ENCODE data around the gene CENPE.

CENPE gene

DNA sequence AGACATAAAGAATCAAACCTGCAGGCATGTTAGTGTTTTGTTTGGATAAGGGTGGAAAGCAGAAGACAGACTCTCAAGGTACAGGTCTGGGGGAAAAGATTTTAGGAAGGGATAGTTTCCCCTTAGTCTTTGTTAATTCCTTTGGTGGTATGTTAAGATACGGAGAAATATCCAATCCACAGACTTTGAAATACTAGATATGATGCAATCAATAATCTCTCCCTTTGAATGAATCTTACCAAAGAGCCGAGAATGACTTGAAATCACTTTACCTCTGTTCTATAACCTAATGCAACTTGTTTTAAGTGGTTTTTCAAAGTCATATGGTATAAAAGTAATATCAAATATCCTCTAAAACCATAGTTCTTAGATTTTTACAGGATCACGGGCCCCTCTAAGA, 93.3 kb downstream of the CENPE start:
- Mint-ChIP-seq H3K36me3 (ENCODE audit: low read depth) (peaks cover 14% of the 10 kb centered on the region), H3K4me3 (no peak overlapping the region), H3K9me3 (no peaks in the 10 kb centered on the region), H3K27ac (no peak overlapping the region), H3K4me1 (ENCODE audit: low read depth) (no peaks in the 10 kb centered on the region), H3K27me3 (no peaks in the 10 kb centered on the region)
- intact Hi-C loops (cut with micrococcal nuclease): no loop called here

DNA sequence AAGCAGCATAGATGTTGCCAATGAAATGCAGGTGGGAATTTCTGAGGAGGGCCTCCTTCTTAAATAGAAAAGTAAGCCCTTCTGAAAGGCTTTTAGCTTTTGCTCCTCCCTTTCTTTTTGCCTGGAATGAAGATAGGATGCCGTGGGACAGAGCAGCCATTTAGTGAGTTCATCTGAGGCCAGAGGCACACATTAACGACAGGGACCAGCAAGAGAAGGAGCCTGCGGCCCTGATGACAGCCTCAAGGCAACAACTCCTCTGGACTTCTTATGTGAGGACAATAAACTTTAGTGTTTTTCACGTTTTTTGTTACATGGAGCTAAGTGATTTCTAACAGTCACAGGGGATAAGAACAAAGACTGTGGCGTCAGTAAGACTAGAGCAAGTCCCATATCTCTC, 97.5 kb downstream of the CENPE start:
- no peak overlapping the region for H3K27ac Mint-ChIP-seq
- H3K4me3 Mint-ChIP-seq: no peak overlapping the region
- H3K27me3 Mint-ChIP-seq: no peaks in the 10 kb centered on the region
- no peaks in the 10 kb centered on the region for H3K9me3 Mint-ChIP-seq
- peaks cover 6% of the 10 kb centered on the region for H3K4me1 Mint-ChIP-seq (ENCODE audit: low read depth)
- no peaks in the 10 kb centered on the region for H3K36me3 Mint-ChIP-seq (ENCODE audit: low read depth)
- intact Hi-C loops (cut with micrococcal nuclease): no loop called here

DNA sequence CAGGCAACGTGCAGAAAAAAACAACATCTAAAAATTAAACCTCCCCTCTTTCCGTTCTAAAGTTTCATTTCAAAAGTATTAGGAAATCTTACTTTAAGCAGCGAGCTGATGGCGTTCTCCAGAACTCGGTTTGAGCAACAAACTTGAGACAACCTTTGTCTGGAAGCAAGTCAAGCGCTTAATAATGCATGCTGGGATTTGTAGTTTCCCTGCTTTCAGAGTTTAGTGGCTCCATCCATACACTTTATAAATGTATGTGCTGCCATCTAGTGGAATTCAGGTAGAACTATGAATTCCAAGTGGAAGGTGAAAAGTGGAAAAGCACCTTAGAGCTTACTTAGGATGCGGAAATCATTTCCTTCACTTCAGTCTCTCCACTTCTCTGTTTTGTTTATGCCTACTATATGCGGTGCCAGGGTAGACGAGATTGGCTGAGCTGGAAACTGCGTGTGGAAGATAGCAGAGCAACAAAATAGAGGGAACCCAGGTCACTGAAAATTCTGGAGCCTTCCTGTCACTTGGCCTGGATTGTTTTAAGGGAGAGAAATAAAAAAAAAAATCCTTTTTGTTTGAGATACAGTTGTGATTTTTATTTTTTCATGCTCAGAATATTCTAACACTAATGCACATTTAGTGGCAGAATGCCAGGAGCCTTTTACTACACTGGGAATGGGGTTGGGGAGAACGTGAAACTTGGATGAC, 98.3 kb downstream of the CENPE start, which contains the start of gene BDH2:
Gene BDH2 (minus strand): TSS at position 144 of the 702 bp plus-strand sequence. CDS start 3,580 bp downstream, outside the sequence.
- Mint-ChIP-seq H3K4me3 (peak within 1 kb of the TSS; percentile 71), H3K27me3 (no peaks in the 10 kb centered on the region), H3K36me3 (ENCODE audit: low read depth) (no peaks in the 10 kb centered on the region), H3K9me3 (no peaks in the 10 kb centered on the region), H3K4me1 (ENCODE audit: low read depth) (peaks cover 6% of the 10 kb centered on the region), H3K27ac (peak within 1 kb of the TSS; percentile 78)
- intact Hi-C loops (cut with micrococcal nuclease): loop anchor here (10.0 kb wide), 1 partner anchor 475 kb away; no protein-coding TSS in a partner anchor

DNA sequence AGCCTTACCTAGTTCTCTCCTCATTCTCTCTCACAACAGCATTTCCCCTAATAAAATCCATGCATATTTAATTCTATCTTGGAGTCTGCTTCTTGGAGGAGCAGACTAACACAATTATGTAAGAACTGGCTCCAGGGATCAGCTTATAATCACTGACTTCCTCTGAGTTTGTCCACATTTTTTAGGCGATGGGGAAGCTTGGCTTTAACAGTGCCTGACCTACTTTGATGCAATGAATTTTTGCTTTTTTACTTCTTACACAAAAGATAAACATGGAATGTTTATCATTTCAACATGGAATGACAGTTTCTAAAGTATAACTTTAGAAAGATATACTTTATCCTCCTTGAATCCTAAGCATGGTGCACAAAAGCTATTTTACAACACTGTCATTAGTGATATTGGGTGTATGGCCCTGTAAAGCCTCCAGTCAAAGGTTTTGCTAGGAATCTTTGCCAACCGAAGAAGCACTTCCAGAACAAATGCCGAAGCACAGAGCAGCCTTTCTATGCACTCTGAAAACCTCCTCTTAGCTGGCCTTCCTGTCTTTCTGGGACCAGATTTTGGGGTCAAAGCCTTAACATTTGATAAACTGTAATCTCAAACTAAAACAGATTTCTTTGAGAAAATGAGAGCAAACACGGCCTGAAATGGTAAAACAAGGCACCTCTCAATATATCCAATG, 99.2 kb downstream of the CENPE start:
- Mint-ChIP-seq H3K36me3 (ENCODE audit: low read depth) (no peaks in the 10 kb centered on the region), H3K4me3 (no peak overlapping the region), H3K9me3 (no peaks in the 10 kb centered on the region), H3K27me3 (no peaks in the 10 kb centered on the region), H3K4me1 (ENCODE audit: low read depth) (peaks cover 6% of the 10 kb centered on the region), H3K27ac (no peak overlapping the region)
- intact Hi-C loops (cut with micrococcal nuclease): loop anchor here (10.0 kb wide), 1 partner anchor 474 kb away; no protein-coding TSS in a partner anchor

DNA sequence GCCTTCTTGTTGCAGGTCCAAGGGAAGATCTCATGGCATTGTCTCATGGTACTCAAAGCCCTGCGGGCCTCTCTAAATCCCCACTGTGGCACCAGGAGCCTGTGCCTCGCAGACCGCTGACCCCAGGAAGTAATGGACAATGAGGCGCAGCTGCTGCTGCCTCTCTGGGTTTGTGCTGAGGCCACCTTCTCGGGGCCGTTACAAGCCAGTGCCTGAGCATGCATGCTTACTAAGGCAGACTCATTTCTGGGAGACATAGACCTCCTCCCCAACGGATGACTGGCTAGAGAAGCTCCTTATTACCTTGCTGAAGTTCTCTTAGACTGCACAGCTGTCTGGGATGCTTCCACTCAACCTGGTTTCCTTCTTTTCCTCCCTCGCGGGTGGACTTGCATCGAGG, 99.8 kb downstream of the CENPE start:
- Mint-ChIP-seq H3K4me1 (ENCODE audit: low read depth) (peaks cover 6% of the 10 kb centered on the region), H3K36me3 (ENCODE audit: low read depth) (no peaks in the 10 kb centered on the region), H3K4me3 (no peak overlapping the region), H3K9me3 (no peaks in the 10 kb centered on the region), H3K27ac (no peak overlapping the region), H3K27me3 (no peaks in the 10 kb centered on the region)
- intact Hi-C loops (cut with micrococcal nuclease): loop anchor here (10.0 kb wide), 1 partner anchor 474 kb away; no protein-coding TSS in a partner anchor

DNA sequence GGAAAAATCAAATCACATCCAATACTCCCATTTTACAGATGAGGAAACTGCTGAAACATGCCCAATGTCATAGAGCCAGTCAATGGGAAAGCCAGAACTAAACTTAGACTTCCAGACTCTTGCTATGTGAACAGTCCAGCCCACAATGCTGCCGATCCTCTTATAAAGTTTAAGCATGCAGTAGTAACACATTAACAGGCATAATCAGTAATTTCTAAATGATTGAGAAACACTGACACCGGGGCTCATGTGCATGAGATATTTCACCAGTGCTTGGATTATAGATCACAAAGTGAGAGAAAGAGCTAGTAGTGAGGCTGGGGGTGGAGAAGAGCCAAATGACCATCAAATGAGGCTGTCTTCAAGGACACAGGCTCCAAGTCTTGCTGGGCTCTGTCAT, 101.0 kb downstream of the CENPE start:
- H3K27me3 Mint-ChIP-seq: no peaks in the 10 kb centered on the region
- no peaks in the 10 kb centered on the region for H3K36me3 Mint-ChIP-seq (ENCODE audit: low read depth)
- no peaks in the 10 kb centered on the region for H3K9me3 Mint-ChIP-seq
- no peak overlapping the region for H3K27ac Mint-ChIP-seq
- H3K4me3 Mint-ChIP-seq: no peak overlapping the region
- intact Hi-C loops (cut with micrococcal nuclease): loop anchor here (10.0 kb wide), 1 partner anchor 472 kb away; no protein-coding TSS in a partner anchor
- H3K4me1 Mint-ChIP-seq (ENCODE audit: low read depth): peaks cover 6% of the 10 kb centered on the region

DNA sequence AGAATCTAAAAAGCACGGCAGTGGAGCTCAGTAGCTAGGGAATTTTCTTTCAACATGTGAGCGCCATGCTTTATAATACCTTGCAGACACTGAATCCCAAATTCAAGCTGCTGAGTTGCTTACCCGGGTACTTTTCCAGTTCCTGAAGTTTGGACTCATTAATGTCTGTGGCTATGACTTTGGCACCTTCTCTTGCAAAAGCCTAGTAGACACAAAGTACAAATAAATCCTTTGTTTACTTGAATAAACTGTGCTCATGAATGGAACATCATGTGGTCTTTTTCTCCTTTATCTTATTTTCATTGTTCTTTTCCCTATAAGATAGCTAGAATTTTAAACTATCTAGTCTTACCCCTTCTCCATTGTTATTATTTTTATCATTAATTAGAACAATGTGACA, 103.1 kb downstream of the CENPE start:
- intact Hi-C loops (cut with micrococcal nuclease): loop anchor here (10.0 kb wide), 1 partner anchor 470 kb away; no protein-coding TSS in a partner anchor
- Mint-ChIP-seq H3K9me3 (no peaks in the 10 kb centered on the region), H3K27me3 (no peaks in the 10 kb centered on the region), H3K27ac (no peak overlapping the region), H3K4me3 (no peak overlapping the region), H3K4me1 (ENCODE audit: low read depth) (peaks cover 6% of the 10 kb centered on the region), H3K36me3 (ENCODE audit: low read depth) (peaks cover 7% of the 10 kb centered on the region)

DNA sequence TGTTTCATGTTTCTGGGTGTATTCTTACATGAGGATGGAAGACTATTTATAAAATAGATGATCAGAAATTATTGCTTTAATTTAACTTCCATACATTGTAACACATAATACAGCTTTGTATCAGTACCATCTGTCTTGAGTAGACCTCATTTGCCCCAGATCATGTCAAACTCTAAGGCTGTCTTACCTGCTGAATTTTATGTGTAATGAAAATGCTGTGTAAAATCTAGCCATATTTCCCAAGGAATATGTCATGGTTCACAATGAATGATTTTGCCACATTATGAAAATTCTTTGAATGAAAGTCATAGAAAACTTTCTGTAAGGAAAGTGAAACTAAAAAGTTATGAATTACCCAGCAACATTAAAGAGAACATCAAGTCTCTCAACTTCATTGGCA, 105.9 kb downstream of the CENPE start:
- Mint-ChIP-seq H3K4me1 (ENCODE audit: low read depth) (no peaks in the 10 kb centered on the region), H3K27me3 (no peaks in the 10 kb centered on the region), H3K27ac (no peak overlapping the region), H3K9me3 (no peaks in the 10 kb centered on the region), H3K36me3 (ENCODE audit: low read depth) (peaks cover 7% of the 10 kb centered on the region), H3K4me3 (no peak overlapping the region)
- intact Hi-C loops (cut with micrococcal nuclease): loop anchor here (5.0 to 10.0 kb wide), 3 partner anchors 45 to 660 kb away; no protein-coding TSS in a partner anchor

DNA sequence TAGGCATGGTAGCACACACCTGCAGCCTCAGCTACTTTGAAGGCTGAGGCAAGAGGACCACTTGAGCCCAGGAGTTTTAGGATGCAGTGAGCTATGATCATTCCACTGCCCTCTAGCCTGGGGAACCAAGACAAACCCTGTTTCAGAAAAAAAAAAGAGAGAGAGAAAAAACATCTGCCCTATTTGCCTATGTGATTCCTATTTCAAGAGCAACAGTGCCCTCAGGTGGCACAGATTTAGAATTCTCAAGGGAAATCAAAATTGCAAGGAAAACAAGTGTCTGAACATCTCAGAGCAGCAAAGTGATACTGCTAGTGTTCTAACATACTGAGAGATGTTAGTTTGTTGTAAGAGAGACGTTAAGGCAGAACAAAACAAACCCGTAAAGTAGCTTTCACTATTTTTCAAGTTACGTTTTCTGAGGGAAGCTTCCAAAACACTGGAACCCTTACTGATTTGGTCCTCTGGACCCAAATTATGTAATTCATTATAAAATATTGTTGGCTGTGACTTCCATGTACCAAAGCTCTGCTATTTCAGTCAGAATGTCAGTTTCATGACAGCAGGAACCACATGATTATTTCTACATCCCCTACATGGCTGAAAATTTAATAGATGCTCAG, 106.4 kb downstream of the CENPE start:
- Mint-ChIP-seq H3K4me3 (no peak overlapping the region), H3K36me3 (ENCODE audit: low read depth) (peaks cover 12% of the 10 kb centered on the region), H3K27me3 (no peaks in the 10 kb centered on the region), H3K9me3 (no peaks in the 10 kb centered on the region), H3K4me1 (ENCODE audit: low read depth) (no peaks in the 10 kb centered on the region), H3K27ac (no peak overlapping the region)
- intact Hi-C loops (cut with micrococcal nuclease): loop anchor here (5.0 to 10.0 kb wide), 3 partner anchors 44 to 659 kb away; no protein-coding TSS in a partner anchor

DNA sequence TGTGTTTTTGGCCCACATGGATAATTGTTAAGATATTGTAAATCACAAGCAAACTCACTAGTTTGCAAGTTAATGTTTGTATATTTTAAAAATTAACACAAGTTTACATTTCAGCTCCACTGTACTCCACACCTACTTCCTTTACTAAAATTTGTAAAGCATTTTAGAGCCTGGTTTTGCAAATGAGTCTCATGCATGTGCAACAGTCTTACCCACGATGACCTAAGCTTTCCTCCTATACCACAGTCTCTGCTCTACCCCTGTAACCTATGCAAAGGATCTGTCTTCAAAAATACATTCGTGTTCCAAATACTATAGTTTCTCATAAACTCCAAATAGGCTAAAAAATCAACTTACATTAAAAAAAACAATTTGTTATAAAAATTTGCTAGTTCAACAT, 108.7 kb downstream of the CENPE start:
- intact Hi-C loops (cut with micrococcal nuclease): loop anchor here (1.0 kb wide), 1 partner anchor 80 kb away; no protein-coding TSS in a partner anchor

DNA sequence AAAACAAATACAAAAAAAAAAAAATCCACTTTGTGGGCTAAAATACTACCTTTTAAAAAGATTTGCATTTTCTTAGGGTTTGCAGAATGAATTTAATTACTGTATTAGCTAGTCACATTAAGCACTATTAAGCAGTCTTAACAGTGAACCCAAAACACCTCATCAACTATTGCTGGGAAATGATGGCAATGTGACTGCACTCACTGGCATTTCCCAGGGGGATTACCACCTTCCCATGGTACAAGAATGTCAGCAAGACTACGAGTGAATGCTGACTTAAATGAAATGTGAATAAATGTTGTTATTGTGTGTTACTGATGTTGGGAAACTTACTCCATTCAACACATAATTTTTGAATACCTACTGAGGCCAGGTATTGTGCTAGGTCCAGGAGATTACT, 111.6 kb downstream of the CENPE start:
- Mint-ChIP-seq H3K4me1 (ENCODE audit: low read depth) (no peaks in the 10 kb centered on the region), H3K4me3 (no peak overlapping the region), H3K27ac (no peak overlapping the region), H3K36me3 (ENCODE audit: low read depth) (peaks cover 14% of the 10 kb centered on the region), H3K27me3 (no peaks in the 10 kb centered on the region), H3K9me3 (no peaks in the 10 kb centered on the region)
- intact Hi-C loops (cut with micrococcal nuclease): no loop called here

More for the DNA sequence above, 108.7 kb downstream of the CENPE start:
- Mint-ChIP-seq H3K27me3 (no peaks in the 10 kb centered on the region), H3K27ac (no peak overlapping the region), H3K4me1 (ENCODE audit: low read depth) (no peaks in the 10 kb centered on the region), H3K36me3 (ENCODE audit: low read depth) (peaks cover 14% of the 10 kb centered on the region), H3K9me3 (no peaks in the 10 kb centered on the region), H3K4me3 (no peak overlapping the region)

DNA sequence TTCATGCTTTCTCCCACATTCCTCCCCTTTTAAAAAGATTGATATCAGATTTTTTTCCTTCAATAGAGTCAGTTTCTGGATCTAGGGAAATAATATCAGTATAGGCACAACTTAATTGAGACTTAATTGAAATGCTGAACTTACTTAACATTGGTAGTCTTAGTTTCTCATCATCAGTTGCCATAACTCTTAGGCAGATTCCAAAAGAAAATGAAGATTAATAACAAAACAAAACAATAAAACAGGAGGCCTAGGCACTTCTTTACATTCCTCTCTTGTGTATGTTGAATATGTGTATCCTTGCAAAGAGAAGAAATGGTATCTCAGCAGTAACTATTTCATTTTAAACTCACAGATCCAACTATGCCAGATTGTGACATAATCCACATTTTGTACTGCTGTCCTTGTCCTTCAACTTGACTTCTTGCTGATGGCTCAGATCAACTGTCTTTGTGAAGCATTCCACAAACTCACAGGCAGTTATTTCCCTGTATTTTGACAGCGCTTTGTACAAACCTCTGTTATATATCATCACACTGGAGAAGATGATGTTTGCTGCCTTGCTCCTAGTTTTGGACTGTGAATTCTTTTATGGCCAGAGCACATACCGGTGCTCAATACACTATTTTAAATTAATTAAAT, 112.5 kb downstream of the CENPE start:
- no peaks in the 10 kb centered on the region for H3K27me3 Mint-ChIP-seq
- peaks cover 10% of the 10 kb centered on the region for H3K36me3 Mint-ChIP-seq (ENCODE audit: low read depth)
- no peak overlapping the region for H3K4me3 Mint-ChIP-seq
- no peaks in the 10 kb centered on the region for H3K4me1 Mint-ChIP-seq (ENCODE audit: low read depth)
- no peaks in the 10 kb centered on the region for H3K9me3 Mint-ChIP-seq
- intact Hi-C loops (cut with micrococcal nuclease): no loop called here
- no peak overlapping the region for H3K27ac Mint-ChIP-seq

DNA sequence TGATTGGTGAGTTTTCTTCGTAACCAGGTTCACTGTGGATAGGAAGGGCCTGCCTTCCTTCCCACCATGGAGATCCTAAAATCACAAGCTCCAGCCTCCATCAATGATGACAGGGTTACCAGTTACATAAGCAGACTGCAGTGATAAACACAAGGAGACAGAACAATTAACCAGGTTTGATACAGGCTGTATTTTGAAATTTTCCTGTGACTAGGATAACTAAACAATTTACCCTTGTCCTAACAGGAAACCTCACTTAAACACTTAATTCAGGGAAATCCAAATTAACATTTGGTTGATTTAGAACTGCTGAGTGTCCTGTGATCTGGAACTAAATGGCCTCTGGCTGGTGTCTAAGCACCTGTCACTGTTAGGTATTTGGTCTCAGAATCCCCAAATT, 118.5 kb downstream of the CENPE start:
- Mint-ChIP-seq H3K4me1 (ENCODE audit: low read depth) (peaks cover 22% of the 10 kb centered on the region), H3K27ac (no peak overlapping the region), H3K27me3 (peaks cover 20% of the 10 kb centered on the region), H3K4me3 (no peak overlapping the region), H3K36me3 (ENCODE audit: low read depth) (no peaks in the 10 kb centered on the region), H3K9me3 (no peaks in the 10 kb centered on the region)
- intact Hi-C loops (cut with micrococcal nuclease): no loop called here

All from dendritic cell treated with granulocyte-macrophage colony-stimulating factor and Interleukin-4, amounts not matched to agents 40 ng/mL and 50 ng/mL, for 4 days (primary cell).